ENCODE data around the gene DOCK6.

GRCh38 chr19:11291991-11292390 is 29.7 kb upstream of the DOCK6 start:
- TF ChIP-seq GATA3 (IDR thresholded peaks at IDR 0.05; ENCODE audit: low read depth, low read length), result no peak
- TF ChIP-seq GATA2 (IDR thresholded peaks at IDR 0.05; ENCODE audit: low read depth, low read length), result no peak
